GM12878 (cell line): ENCODE measurements around the gene PREX1.

Experiments
- BACH1 ChIP-seq: fragments of 450-650 bp; IDR thresholded peaks from 2 replicates; pipeline ENCODE4 v1.6.1; 2017; ENCODE audit warnings: mild to moderate bottlenecking, borderline replicate concordance
- BCL3 ChIP-seq: IDR thresholded peaks from 2 replicates; pipeline ENCODE4 v1.6.1; 2011; ENCODE audit warnings: borderline replicate concordance, low read depth, mild to moderate bottlenecking, moderate library complexity, low read length; ENCODE audit not compliant: insufficient read depth, poor library complexity, severe bottlenecking
- EP300 ChIP-seq, 2 experiments: fragments of 150-350 bp in 1 of 2; IDR thresholded peaks; 2 replicates each; pipeline ENCODE4 v1.6.1; 2011 to 2012; ENCODE audit warnings: low read depth in 2 of 2, low read length in 2 of 2, borderline replicate concordance in 1 of 2, improper control_type of control experiment in 1 of 2, inconsistent platforms in 1 of 2; ENCODE audit not compliant: control insufficient read depth in 1 of 2
- EZH2 ChIP-seq: IDR thresholded peaks from 2 replicates; pipeline ENCODE4 v1.6.1; 2012; ENCODE audit warnings: low read depth, mild to moderate bottlenecking, control low read depth, inconsistent platforms, low read length, borderline replicate concordance; ENCODE audit not compliant: control insufficient read depth
- GABPA ChIP-seq: IDR thresholded peaks from 2 replicates; pipeline ENCODE4 v1.6.1; 2014; ENCODE audit warnings: antibody characterized with exemption, low read depth, mild to moderate bottlenecking, inconsistent platforms
- NR2C2 ChIP-seq: IDR thresholded peaks from 2 replicates; pipeline ENCODE4 v1.6.1; 2011; ENCODE audit warnings: borderline replicate concordance, low read depth; ENCODE audit not compliant: control insufficient read depth, insufficient read length
- NRF1 ChIP-seq: conservative IDR thresholded peaks from 2 replicates; pipeline ENCODE4 v1.6.1; 2011; ENCODE audit warnings: mild to moderate bottlenecking, low read depth, low read length, improper control_type of control experiment
- POLR2A ChIP-seq: IDR thresholded peaks from 2 replicates; pipeline ENCODE4 v1.6.1; 2011; ENCODE audit warnings: low read depth, mild to moderate bottlenecking, low read length
- RAD21 ChIP-seq: IDR thresholded peaks from 2 replicates; pipeline ENCODE4 v1.6.1; 2011; ENCODE audit warnings: mild to moderate bottlenecking, low read depth, low read length, moderate library complexity; ENCODE audit not compliant: insufficient read depth
- SUZ12 ChIP-seq: fragments of 200-600 bp; sonication (generic); IDR thresholded peaks from one replicate; pipeline ENCODE4 v1.6.1; 2018; ENCODE audit warnings: antibody characterized with exemption, mild to moderate bottlenecking; ENCODE audit not compliant: unreplicated experiment
- ZBTB40 ChIP-seq: fragments of 450-650 bp; IDR thresholded peaks from 2 replicates; pipeline ENCODE4 v1.6.1; 2016; ENCODE audit warnings: mild to moderate bottlenecking, moderate library complexity, borderline replicate concordance
- TF ChIP-seq, protein P1 (sequence below), 3 experiments: IDR thresholded peaks in 2 of 3; conservative IDR thresholded peaks in 1 of 3; 2 replicates each; pipeline ENCODE4 v1.5.1; 2011; ENCODE audit warnings: low read depth in 3 of 3, low read length in 3 of 3, mild to moderate bottlenecking in 3 of 3, control low read depth in 2 of 3, moderate library complexity in 2 of 3, inconsistent platforms in 1 of 3, mixed read lengths in 1 of 3; ENCODE audit not compliant: control insufficient read depth in 2 of 3, insufficient read depth in 1 of 3; ENCODE audit errors: extremely low read depth in 1 of 3
- TF ChIP-seq, protein P2 (sequence below): IDR thresholded peaks from 2 replicates; pipeline ENCODE4 v1.6.1; 2012; ENCODE audit warnings: mild to moderate bottlenecking, low read depth, low read length

DNA sequence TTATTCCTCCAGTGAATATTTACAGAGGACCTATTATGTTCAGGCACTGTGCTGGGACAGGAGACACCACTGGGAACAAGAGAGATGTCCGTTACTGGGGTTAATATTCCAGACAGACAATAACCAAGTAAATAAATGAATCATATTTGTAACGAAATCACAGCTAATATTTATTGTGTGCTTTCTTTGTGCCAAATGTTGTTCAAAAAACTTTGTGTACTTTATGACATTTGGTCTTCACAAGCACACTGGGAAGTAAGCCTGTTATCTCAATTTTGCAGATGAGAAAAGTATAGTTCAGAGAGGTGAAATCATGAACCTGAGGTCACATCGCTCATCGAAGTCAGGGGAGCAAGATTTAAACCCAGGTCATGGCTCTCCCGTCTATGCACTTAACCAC, 36.5 kb upstream of the PREX1 start:
- TF ChIP-seq, protein P1, sequence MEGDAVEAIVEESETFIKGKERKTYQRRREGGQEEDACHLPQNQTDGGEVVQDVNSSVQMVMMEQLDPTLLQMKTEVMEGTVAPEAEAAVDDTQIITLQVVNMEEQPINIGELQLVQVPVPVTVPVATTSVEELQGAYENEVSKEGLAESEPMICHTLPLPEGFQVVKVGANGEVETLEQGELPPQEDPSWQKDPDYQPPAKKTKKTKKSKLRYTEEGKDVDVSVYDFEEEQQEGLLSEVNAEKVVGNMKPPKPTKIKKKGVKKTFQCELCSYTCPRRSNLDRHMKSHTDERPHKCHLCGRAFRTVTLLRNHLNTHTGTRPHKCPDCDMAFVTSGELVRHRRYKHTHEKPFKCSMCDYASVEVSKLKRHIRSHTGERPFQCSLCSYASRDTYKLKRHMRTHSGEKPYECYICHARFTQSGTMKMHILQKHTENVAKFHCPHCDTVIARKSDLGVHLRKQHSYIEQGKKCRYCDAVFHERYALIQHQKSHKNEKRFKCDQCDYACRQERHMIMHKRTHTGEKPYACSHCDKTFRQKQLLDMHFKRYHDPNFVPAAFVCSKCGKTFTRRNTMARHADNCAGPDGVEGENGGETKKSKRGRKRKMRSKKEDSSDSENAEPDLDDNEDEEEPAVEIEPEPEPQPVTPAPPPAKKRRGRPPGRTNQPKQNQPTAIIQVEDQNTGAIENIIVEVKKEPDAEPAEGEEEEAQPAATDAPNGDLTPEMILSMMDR (IDR thresholded peaks at IDR 0.05 in 2 of 3, conservative IDR thresholded peaks at IDR 0.05 in 1 of 3; ENCODE audit: control insufficient read depth in 2 of 3, extremely low read depth in 1 of 3, insufficient read depth in 1 of 3, low read depth in 3 of 3, low read length in 3 of 3), result no peak
- no peak for TF ChIP-seq GABPA
- no peak for TF ChIP-seq NR2C2
- TF ChIP-seq POLR2A, result no peak
- no peak for TF ChIP-seq BACH1
- no peak for TF ChIP-seq EP300 (IDR thresholded peaks at IDR 0.05; ENCODE audit: borderline replicate concordance in 1 of 2, control insufficient read depth in 1 of 2, low read depth in 2 of 2, low read length in 2 of 2)
- TF ChIP-seq, protein P2, sequence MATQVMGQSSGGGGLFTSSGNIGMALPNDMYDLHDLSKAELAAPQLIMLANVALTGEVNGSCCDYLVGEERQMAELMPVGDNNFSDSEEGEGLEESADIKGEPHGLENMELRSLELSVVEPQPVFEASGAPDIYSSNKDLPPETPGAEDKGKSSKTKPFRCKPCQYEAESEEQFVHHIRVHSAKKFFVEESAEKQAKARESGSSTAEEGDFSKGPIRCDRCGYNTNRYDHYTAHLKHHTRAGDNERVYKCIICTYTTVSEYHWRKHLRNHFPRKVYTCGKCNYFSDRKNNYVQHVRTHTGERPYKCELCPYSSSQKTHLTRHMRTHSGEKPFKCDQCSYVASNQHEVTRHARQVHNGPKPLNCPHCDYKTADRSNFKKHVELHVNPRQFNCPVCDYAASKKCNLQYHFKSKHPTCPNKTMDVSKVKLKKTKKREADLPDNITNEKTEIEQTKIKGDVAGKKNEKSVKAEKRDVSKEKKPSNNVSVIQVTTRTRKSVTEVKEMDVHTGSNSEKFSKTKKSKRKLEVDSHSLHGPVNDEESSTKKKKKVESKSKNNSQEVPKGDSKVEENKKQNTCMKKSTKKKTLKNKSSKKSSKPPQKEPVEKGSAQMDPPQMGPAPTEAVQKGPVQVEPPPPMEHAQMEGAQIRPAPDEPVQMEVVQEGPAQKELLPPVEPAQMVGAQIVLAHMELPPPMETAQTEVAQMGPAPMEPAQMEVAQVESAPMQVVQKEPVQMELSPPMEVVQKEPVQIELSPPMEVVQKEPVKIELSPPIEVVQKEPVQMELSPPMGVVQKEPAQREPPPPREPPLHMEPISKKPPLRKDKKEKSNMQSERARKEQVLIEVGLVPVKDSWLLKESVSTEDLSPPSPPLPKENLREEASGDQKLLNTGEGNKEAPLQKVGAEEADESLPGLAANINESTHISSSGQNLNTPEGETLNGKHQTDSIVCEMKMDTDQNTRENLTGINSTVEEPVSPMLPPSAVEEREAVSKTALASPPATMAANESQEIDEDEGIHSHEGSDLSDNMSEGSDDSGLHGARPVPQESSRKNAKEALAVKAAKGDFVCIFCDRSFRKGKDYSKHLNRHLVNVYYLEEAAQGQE, result no peak
- TF ChIP-seq ZBTB40, result no peak
- no peak for TF ChIP-seq RAD21
- TF ChIP-seq NRF1, result no peak
- TF ChIP-seq BCL3, result no peak
- TF ChIP-seq EZH2, result no peak
- TF ChIP-seq SUZ12, result no peak
